DOHH2 (cell line): Measurements from ENCODE around the gene DDN.

ENCODE experiments used
- EZH2phosphoT487 ChIP-seq: fragments of 200-600 bp; sonication (generic); IDR thresholded peaks from 2 replicates; pipeline ENCODE4 v1.6.1; 2017; ENCODE audit warnings: borderline replicate concordance, mild to moderate bottlenecking, antibody characterized with exemption, low read length, moderate library complexity, mixed read lengths
- TF ChIP-seq, protein P1 (sequence below): fragments of 200-600 bp; sonication (generic); IDR thresholded peaks from one replicate; pipeline ENCODE4 v1.5.1; 2014; ENCODE audit warnings: antibody characterized with exemption, mild to moderate bottlenecking, low read depth, low read length; ENCODE audit not compliant: poor library complexity, severe bottlenecking

DNA sequence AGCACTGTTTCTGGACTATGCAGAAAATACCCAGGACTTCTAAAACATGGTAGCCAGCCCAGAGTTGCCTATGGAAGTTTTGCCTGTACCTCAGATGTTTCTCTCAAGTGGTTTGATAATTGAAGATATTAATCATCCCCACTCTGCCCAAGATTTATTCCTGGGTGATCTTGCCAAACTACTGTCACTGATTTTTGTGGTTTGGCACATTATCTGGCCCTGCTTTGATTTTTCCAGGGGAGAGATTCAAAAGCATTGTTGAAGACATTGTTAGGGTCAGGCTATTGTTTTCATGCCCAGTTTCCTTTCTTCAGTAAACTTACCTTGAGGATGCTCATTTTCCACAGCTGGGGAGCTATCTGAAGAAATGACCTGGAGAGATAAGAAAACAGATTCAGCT is 13.6 kb upstream of the DDN start:
- TF ChIP-seq, protein P1, sequence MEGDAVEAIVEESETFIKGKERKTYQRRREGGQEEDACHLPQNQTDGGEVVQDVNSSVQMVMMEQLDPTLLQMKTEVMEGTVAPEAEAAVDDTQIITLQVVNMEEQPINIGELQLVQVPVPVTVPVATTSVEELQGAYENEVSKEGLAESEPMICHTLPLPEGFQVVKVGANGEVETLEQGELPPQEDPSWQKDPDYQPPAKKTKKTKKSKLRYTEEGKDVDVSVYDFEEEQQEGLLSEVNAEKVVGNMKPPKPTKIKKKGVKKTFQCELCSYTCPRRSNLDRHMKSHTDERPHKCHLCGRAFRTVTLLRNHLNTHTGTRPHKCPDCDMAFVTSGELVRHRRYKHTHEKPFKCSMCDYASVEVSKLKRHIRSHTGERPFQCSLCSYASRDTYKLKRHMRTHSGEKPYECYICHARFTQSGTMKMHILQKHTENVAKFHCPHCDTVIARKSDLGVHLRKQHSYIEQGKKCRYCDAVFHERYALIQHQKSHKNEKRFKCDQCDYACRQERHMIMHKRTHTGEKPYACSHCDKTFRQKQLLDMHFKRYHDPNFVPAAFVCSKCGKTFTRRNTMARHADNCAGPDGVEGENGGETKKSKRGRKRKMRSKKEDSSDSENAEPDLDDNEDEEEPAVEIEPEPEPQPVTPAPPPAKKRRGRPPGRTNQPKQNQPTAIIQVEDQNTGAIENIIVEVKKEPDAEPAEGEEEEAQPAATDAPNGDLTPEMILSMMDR, result no peak
- no peak for TF ChIP-seq EZH2phosphoT487
